ENCODE results near the gene SERBP1.

Gene SERBP1

DNA sequence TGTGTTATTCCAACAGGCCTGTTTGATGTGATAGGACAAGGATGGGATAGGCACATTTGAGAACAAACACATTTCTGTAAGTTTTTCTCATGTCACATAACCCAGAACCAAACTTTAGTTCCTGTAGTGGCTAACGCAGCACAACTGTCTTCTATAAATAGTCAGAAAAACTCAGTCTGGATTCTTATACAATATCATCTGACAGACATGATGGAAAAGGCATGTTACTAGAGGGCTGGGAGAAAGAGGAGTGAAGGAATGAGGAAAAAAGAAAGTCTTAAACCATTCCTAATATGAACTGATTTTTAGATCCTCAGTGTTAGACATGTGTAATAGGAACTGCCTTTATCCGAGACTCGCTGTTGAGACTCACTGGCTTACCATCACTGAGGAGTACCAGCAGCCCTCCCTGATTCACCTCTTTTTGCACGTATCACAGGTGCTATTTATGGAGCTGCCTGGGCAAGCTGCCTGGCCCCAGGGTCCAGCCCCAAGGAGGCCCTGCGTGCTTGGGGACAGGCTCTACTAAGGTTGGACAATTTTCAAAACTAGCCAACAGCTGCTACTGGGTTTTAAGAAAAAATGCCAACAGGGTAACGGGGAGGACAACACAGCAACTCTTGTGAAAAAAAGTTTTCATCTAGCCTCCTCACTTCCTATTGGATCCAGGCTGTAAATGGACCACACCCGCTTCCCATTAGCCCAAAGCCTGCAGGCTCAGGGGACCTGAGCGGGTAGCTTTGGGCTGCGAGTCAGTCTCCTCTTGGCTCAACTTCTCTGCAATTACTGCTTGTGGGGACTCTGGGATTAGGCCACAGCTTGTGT lies 30.7 kb upstream of the SERBP1 start:
- ATAC-seq: no peak
- TF ChIP-seq, protein P1, sequence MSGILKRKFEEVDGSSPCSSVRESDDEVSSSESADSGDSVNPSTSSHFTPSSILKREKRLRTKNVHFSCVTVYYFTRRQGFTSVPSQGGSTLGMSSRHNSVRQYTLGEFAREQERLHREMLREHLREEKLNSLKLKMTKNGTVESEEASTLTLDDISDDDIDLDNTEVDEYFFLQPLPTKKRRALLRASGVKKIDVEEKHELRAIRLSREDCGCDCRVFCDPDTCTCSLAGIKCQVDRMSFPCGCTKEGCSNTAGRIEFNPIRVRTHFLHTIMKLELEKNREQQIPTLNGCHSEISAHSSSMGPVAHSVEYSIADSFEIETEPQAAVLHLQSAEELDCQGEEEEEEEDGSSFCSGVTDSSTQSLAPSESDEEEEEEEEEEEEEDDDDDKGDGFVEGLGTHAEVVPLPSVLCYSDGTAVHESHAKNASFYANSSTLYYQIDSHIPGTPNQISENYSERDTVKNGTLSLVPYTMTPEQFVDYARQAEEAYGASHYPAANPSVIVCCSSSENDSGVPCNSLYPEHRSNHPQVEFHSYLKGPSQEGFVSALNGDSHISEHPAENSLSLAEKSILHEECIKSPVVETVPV (CRISPR knock-in tag; IDR thresholded peaks at IDR 0.05): no peak
- TF ChIP-seq ZC3H10 (CRISPR knock-in tag; IDR thresholded peaks at IDR 0.05) (no peak), ISL1 (CRISPR knock-in tag; IDR thresholded peaks at IDR 0.05) (no peak), ZNF565 (CRISPR knock-in tag; conservative IDR thresholded peaks at IDR 0.05; ENCODE audit: low read depth) (no peak), ZNF8 (CRISPR knock-in tag; IDR thresholded peaks at IDR 0.05) (no peak), TOX (CRISPR knock-in tag; IDR thresholded peaks at IDR 0.05; ENCODE audit: borderline replicate concordance) (no peak), ESRRG (CRISPR knock-in tag; IDR thresholded peaks at IDR 0.05) (no peak), SNAI2 (CRISPR knock-in tag; IDR thresholded peaks at IDR 0.05) (no peak), CSDC2 (CRISPR knock-in tag; IDR thresholded peaks at IDR 0.05) (no peak), RARB (CRISPR knock-in tag; IDR thresholded peaks at IDR 0.05) (no peak), GLIS3 (CRISPR knock-in tag; IDR thresholded peaks at IDR 0.05) (no peak), OSR1 (CRISPR knock-in tag; IDR thresholded peaks at IDR 0.05) (no peak), ZFP3 (CRISPR knock-in tag; IDR thresholded peaks at IDR 0.05) (no peak), PPARA (CRISPR knock-in tag; IDR thresholded peaks at IDR 0.05; ENCODE audit: borderline replicate concordance) (no peak), BACH2 (CRISPR knock-in tag; IDR thresholded peaks at IDR 0.05; ENCODE audit: borderline replicate concordance) (no peak)
- TF ChIP-seq, protein P2, sequence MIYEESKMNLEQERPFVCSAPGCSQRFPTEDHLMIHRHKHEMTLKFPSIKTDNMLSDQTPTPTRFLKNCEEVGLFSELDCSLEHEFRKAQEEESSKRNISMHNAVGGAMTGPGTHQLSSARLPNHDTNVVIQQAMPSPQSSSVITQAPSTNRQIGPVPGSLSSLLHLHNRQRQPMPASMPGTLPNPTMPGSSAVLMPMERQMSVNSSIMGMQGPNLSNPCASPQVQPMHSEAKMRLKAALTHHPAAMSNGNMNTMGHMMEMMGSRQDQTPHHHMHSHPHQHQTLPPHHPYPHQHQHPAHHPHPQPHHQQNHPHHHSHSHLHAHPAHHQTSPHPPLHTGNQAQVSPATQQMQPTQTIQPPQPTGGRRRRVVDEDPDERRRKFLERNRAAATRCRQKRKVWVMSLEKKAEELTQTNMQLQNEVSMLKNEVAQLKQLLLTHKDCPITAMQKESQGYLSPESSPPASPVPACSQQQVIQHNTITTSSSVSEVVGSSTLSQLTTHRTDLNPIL (CRISPR knock-in tag; IDR thresholded peaks at IDR 0.05; ENCODE audit: low read depth): no peak
- TF ChIP-seq, protein P3, sequence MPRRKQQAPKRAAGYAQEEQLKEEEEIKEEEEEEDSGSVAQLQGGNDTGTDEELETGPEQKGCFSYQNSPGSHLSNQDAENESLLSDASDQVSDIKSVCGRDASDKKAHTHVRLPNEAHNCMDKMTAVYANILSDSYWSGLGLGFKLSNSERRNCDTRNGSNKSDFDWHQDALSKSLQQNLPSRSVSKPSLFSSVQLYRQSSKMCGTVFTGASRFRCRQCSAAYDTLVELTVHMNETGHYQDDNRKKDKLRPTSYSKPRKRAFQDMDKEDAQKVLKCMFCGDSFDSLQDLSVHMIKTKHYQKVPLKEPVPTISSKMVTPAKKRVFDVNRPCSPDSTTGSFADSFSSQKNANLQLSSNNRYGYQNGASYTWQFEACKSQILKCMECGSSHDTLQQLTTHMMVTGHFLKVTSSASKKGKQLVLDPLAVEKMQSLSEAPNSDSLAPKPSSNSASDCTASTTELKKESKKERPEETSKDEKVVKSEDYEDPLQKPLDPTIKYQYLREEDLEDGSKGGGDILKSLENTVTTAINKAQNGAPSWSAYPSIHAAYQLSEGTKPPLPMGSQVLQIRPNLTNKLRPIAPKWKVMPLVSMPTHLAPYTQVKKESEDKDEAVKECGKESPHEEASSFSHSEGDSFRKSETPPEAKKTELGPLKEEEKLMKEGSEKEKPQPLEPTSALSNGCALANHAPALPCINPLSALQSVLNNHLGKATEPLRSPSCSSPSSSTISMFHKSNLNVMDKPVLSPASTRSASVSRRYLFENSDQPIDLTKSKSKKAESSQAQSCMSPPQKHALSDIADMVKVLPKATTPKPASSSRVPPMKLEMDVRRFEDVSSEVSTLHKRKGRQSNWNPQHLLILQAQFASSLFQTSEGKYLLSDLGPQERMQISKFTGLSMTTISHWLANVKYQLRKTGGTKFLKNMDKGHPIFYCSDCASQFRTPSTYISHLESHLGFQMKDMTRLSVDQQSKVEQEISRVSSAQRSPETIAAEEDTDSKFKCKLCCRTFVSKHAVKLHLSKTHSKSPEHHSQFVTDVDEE (CRISPR knock-in tag; IDR thresholded peaks at IDR 0.05): no peak
- TF ChIP-seq, protein P4, sequence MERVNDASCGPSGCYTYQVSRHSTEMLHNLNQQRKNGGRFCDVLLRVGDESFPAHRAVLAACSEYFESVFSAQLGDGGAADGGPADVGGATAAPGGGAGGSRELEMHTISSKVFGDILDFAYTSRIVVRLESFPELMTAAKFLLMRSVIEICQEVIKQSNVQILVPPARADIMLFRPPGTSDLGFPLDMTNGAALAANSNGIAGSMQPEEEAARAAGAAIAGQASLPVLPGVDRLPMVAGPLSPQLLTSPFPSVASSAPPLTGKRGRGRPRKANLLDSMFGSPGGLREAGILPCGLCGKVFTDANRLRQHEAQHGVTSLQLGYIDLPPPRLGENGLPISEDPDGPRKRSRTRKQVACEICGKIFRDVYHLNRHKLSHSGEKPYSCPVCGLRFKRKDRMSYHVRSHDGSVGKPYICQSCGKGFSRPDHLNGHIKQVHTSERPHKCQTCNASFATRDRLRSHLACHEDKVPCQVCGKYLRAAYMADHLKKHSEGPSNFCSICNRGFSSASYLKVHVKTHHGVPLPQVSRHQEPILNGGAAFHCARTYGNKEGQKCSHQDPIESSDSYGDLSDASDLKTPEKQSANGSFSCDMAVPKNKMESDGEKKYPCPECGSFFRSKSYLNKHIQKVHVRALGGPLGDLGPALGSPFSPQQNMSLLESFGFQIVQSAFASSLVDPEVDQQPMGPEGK (CRISPR knock-in tag; IDR thresholded peaks at IDR 0.05; ENCODE audit: borderline replicate concordance): no peak

DNA sequence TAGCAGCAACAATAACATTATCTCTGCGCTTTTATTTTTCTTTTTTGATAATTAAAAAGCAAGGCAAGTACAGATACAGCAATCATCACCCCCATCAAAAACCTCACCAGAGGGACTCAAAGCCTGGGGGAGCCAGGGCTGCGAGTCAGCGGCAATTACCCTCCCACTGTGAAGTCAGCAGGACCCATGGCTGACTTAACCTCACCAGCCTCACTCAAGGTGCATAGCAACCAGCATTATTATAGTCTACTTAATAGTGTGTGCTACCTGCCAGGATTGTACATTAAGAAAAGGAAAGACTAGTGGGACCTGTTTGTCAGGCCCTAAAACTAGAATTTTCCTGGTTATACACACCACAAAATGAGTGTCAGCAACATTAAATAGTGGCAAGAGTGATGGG lies 28.9 kb upstream of the SERBP1 start:
- no peak for TF ChIP-seq ESRRG (CRISPR knock-in tag; IDR thresholded peaks at IDR 0.05)
- no peak for TF ChIP-seq CSDC2 (CRISPR knock-in tag; IDR thresholded peaks at IDR 0.05)
- no peak for TF ChIP-seq RARB (CRISPR knock-in tag; IDR thresholded peaks at IDR 0.05)
- no peak for TF ChIP-seq TCF4 (CRISPR knock-in tag; IDR thresholded peaks at IDR 0.05; ENCODE audit: borderline replicate concordance)
- TF ChIP-seq ZFP3 (CRISPR knock-in tag; IDR thresholded peaks at IDR 0.05): no peak
- no peak for TF ChIP-seq ISL1 (CRISPR knock-in tag; IDR thresholded peaks at IDR 0.05)
- TF ChIP-seq ARNTL (CRISPR knock-in tag; IDR thresholded peaks at IDR 0.05; ENCODE audit: borderline replicate concordance, low read depth): no peak
- TF ChIP-seq, protein P2 (CRISPR knock-in tag; IDR thresholded peaks at IDR 0.05; ENCODE audit: low read depth): no peak
- TF ChIP-seq, protein P4 (CRISPR knock-in tag; IDR thresholded peaks at IDR 0.05; ENCODE audit: borderline replicate concordance): no peak
- no peak for TF ChIP-seq TOX (CRISPR knock-in tag; IDR thresholded peaks at IDR 0.05; ENCODE audit: borderline replicate concordance)
- TF ChIP-seq, protein P3 (CRISPR knock-in tag; IDR thresholded peaks at IDR 0.05): no peak
- TF ChIP-seq ZC3H10 (CRISPR knock-in tag; IDR thresholded peaks at IDR 0.05): no peak
- no peak for TF ChIP-seq PPARA (CRISPR knock-in tag; IDR thresholded peaks at IDR 0.05; ENCODE audit: borderline replicate concordance)
- TF ChIP-seq ZNF70 (CRISPR knock-in tag; IDR thresholded peaks at IDR 0.05): no peak
- TF ChIP-seq OSR1 (CRISPR knock-in tag; IDR thresholded peaks at IDR 0.05): no peak
- TF ChIP-seq ZNF565 (CRISPR knock-in tag; conservative IDR thresholded peaks at IDR 0.05; ENCODE audit: low read depth): no peak
- TF ChIP-seq ZNF8 (CRISPR knock-in tag; IDR thresholded peaks at IDR 0.05): no peak
- TF ChIP-seq, protein P1 (CRISPR knock-in tag; IDR thresholded peaks at IDR 0.05): no peak
- ATAC-seq: no peak
